Measurements from ENCODE around the gene DAZAP1. TPM values are rescaled to one million over a fixed set of nuclear protein-coding genes. Genes with fewer than 3 reads are reported as not detected.

The DAZAP1 gene
- polyA plus RNA-seq, 1 experiment = 38.3 TPM

- no peak for TF ChIP-seq CTCF (IDR thresholded peaks at IDR 0.05; ENCODE audit: insufficient read depth, low read depth, low read length)
- no peak overlapping the region for H3K4me3 ChIP-seq (ENCODE audit: low read depth, low read length)
- DNase-seq (ENCODE audit: low read depth) = no peak
- H3K27me3 ChIP-seq (ENCODE audit: control insufficient read depth, insufficient read depth, low read length) = no peaks in the 10 kb centered on the region
- POLR2A ChIA-PET = no interaction called here
- H3K36me3 ChIP-seq (ENCODE audit: control insufficient read depth, insufficient read depth, low read length) = peaks cover 12% of the 10 kb centered on the region
- CTCF ChIA-PET = interaction anchor here (0.8 kb wide), 1 partner anchor 79 kb away, joined by 4 read pairs; no protein-coding TSS in a partner anchor
Observed at GRCh38 chr19:1386945-1387683, 20.3 kb upstream of the DAZAP1 start.

GRCh38 chr19:1387684-1388636, 19.4 kb upstream of the DAZAP1 start:
- POLR2A ChIA-PET = no interaction called here
- CTCF ChIA-PET = interaction anchor here (0.7 to 0.8 kb wide), 2 partner anchors 64 to 79 kb away, joined by 3 to 4 read pairs; no protein-coding TSS in a partner anchor

GRCh38 chr19:1388637-1389026, 18.8 kb upstream of the DAZAP1 start:
- ChIA-PET CTCF (interaction anchor here (0.5 to 0.7 kb wide), 2 partner anchors 63 to 72 kb away, joined by 3 read pairs; no protein-coding TSS in a partner anchor), POLR2A (no interaction called here)
- no peak for DNase-seq (ENCODE audit: low read depth)
- H3K27me3 ChIP-seq (ENCODE audit: control insufficient read depth, insufficient read depth, low read length) = no peaks in the 10 kb centered on the region
- H3K36me3 ChIP-seq (ENCODE audit: control insufficient read depth, insufficient read depth, low read length) = peaks cover 14% of the 10 kb centered on the region
- H3K4me3 ChIP-seq (ENCODE audit: low read depth, low read length) = no peak overlapping the region
- no peak for TF ChIP-seq CTCF (IDR thresholded peaks at IDR 0.05; ENCODE audit: insufficient read depth, low read depth, low read length)

More at GRCh38 chr19:1387684-1388636, 19.4 kb upstream of the DAZAP1 start:
- Histone ChIP-seq H3K27me3 (ENCODE audit: control insufficient read depth, insufficient read depth, low read length) (no peaks in the 10 kb centered on the region), H3K36me3 (ENCODE audit: control insufficient read depth, insufficient read depth, low read length) (peaks cover 14% of the 10 kb centered on the region), H3K4me3 (ENCODE audit: low read depth, low read length) (no peak overlapping the region)
- TF ChIP-seq CTCF (IDR thresholded peaks at IDR 0.05; ENCODE audit: insufficient read depth, low read depth, low read length) = no peak
- no peak for DNase-seq (ENCODE audit: low read depth)

- H3K36me3 ChIP-seq (ENCODE audit: control insufficient read depth, insufficient read depth, low read length) = peaks cover 14% of the 10 kb centered on the region
- no peaks in the 10 kb centered on the region for H3K27me3 ChIP-seq (ENCODE audit: control insufficient read depth, insufficient read depth, low read length)
- CTCF ChIA-PET = interaction anchor here (0.5 kb wide), 1 partner anchor 73 kb away, joined by 3 read pairs; no protein-coding TSS in a partner anchor
- POLR2A ChIA-PET = no interaction called here
- no peak overlapping the region for H3K4me3 ChIP-seq (ENCODE audit: low read depth, low read length)
- TF ChIP-seq CTCF (IDR thresholded peaks at IDR 0.05; ENCODE audit: insufficient read depth, low read depth, low read length) = no peak
- DNase-seq (ENCODE audit: low read depth) = no peak
Observed at GRCh38 chr19:1389033-1389940, 18.1 kb upstream of the DAZAP1 start.
